Measurements from ENCODE around the gene FLT3. TPM values are rescaled to one million over a fixed set of nuclear protein-coding genes. Genes with fewer than 3 reads are reported as not detected.

FLT3 gene
- total and polyA plus RNA-seq, 7 donors = 0.23 to 3.5 (median 2.0) TPM; not detected in 1

GRCh38 chr13:28138756-28139470 is 38.5 kb upstream of the FLT3 start:
- H3K9me3 ChIP-seq = no peaks in the 10 kb centered on the region
- intact Hi-C loops (cut with DNase I) = loop anchor here (5.0 to 10.0 kb wide), 4 partner anchors 514 to 1154 kb away; partner anchors contain the start of genes LNX2, POLR1D and POMP
- peak overlapping the region; percentile 94 to 100 (median 99) for H3K27ac ChIP-seq
- 0 to 1% methylated on average over 60 of the region's 60 CpGs for WGBS, 2 donors
- DNase-seq = peak; percentile 93
- H3K4me3 ChIP-seq = peak overlapping the region; percentile 74 to 100 (median 99)
- peaks cover 0 to 30% (median 28%) of the 10 kb centered on the region in 4 donors for H3K4me1 ChIP-seq
- H3K36me3 ChIP-seq = no peaks in the 10 kb centered on the region
- H3K27me3 ChIP-seq = no peaks in the 10 kb centered on the region
- TF ChIP-seq EP300 (IDR thresholded peaks at IDR 0.05) (no peak), POLR2A (IDR thresholded peaks at IDR 0.05) (peak; percentile 23 to 44), POLR2AphosphoS5 (IDR thresholded peaks at IDR 0.05) (peak; percentile 75 to 90 (median 82))

- TF ChIP-seq EP300 (IDR thresholded peaks at IDR 0.05) = peak in 1 of 4 donors; percentile 40
- no peak for TF ChIP-seq CTCF (IDR thresholded peaks at IDR 0.05)
- peak; percentile 55 to 90 (median 76) for TF ChIP-seq POLR2AphosphoS5 (IDR thresholded peaks at IDR 0.05)
- peak; percentile 26 to 43 for TF ChIP-seq POLR2A (IDR thresholded peaks at IDR 0.05)
- Histone ChIP-seq H3K4me1 (peaks cover 0 to 30% (median 27%) of the 10 kb centered on the region in 4 donors), H3K36me3 (no peaks in the 10 kb centered on the region), H3K27ac (peak within 1 kb of the TSS; percentile 94 to 100 (median 99)), H3K9me3 (no peaks in the 10 kb centered on the region), H3K4me3 (peak within 1 kb of the TSS; percentile 74 to 100 (median 99)), H3K27me3 (no peaks in the 10 kb centered on the region)
- intact Hi-C loops (cut with DNase I) = loop anchor here (5.0 to 10.0 kb wide), 4 partner anchors 513 to 1153 kb away; partner anchors contain the start of genes LNX2, POLR1D and POMP
- DNase-seq = peak; percentile 95
- WGBS, 2 donors = 1% methylated on average over 84 of the region's 84 CpGs
Observed at GRCh38 chr13:28138012-28138755, 37.8 kb upstream of the FLT3 start, which contains the start of gene PAN3. Gene PAN3 (plus strand): TSS chr13:28138545. CDS start chr13:28138658, 113 bp downstream.

GRCh38 chr13:28137596-28137995 is 37.2 kb upstream of the FLT3 start:
- H3K27me3 ChIP-seq = no peaks in the 10 kb centered on the region
- DNase-seq = no peak
- WGBS, 2 donors = 1% methylated on average over 11 of the region's 11 CpGs

GRCh38 chr13:28136916-28137315 is 36.5 kb upstream of the FLT3 start:
- TF ChIP-seq EP300 (IDR thresholded peaks at IDR 0.05) = no peak
- no peak for TF ChIP-seq POLR2AphosphoS5 (IDR thresholded peaks at IDR 0.05)
- TF ChIP-seq CTCF (IDR thresholded peaks at IDR 0.05) = no peak
- TF ChIP-seq POLR2A (IDR thresholded peaks at IDR 0.05) = no peak
- 11 to 23% methylated on average over 7 of the region's 7 CpGs for WGBS, 2 donors
- Histone ChIP-seq H3K4me3 (peak overlapping the region; percentile 74 to 100 (median 99)), H3K27ac (peak overlapping the region; percentile 94 to 100 (median 99)), H3K27me3 (no peaks in the 10 kb centered on the region), H3K36me3 (no peaks in the 10 kb centered on the region), H3K4me1 (peaks cover 0 to 25% (median 23%) of the 10 kb centered on the region in 4 donors), H3K9me3 (no peaks in the 10 kb centered on the region)
- no peak for DNase-seq
- intact Hi-C loops (cut with DNase I) = loop anchor here (5.0 to 10.0 kb wide), 4 partner anchors 512 to 1152 kb away; partner anchors contain the start of genes LNX2, POLR1D and POMP

More at GRCh38 chr13:28137596-28137995, 37.2 kb upstream of the FLT3 start:
- Histone ChIP-seq H3K36me3 (no peaks in the 10 kb centered on the region), H3K4me3 (peak overlapping the region; percentile 74 to 100 (median 99)), H3K27ac (peak overlapping the region; percentile 94 to 100 (median 99)), H3K9me3 (no peaks in the 10 kb centered on the region), H3K4me1 (peaks cover 0 to 28% (median 25%) of the 10 kb centered on the region in 4 donors)
- intact Hi-C loops (cut with DNase I) = loop anchor here (5.0 to 10.0 kb wide), 4 partner anchors 513 to 1153 kb away; partner anchors contain the start of genes LNX2, POLR1D and POMP
- TF ChIP-seq CTCF (IDR thresholded peaks at IDR 0.05) (no peak), POLR2AphosphoS5 (IDR thresholded peaks at IDR 0.05) (no peak), EP300 (IDR thresholded peaks at IDR 0.05) (no peak), POLR2A (IDR thresholded peaks at IDR 0.05) (no peak)

All from sigmoid colon (tissue), 7 donors.